K562 (cell line): ENCODE measurements around the gene CYP46A1. TPM values are rescaled to one million over a fixed set of nuclear protein-coding genes. Genes with fewer than 3 reads are reported as not detected.

Experiments used
- ATAC-seq: fragments of 200-7000 bp; cut with Tn5 transposase; 3 replicates; pipeline ENCODE4 v1.9.1; 2020; ENCODE audit warnings: moderate library complexity
- BruUV-seq: library from RNA; stranded (reverse); fragments of 400-500 nt; replicated peaks from 2 replicates; lab custom pipeline; 2021; lab: Mats Ljungman, UMichigan
- CTCF ChIA-PET: fragments of 300-600 bp; formaldehyde crosslinking; extraction: SDS; loops from one replicate; lab custom pipeline; 2021; ENCODE audit warnings: low intra/inter-chr PET ratio; lab: Yijun Ruan, JAX
- POLR2A ChIA-PET: fragments of 300-600, 350-650 bp; sonication (Branson Sonifier 250); formaldehyde crosslinking; extraction: SDS; loops from one replicate; lab custom pipeline; 2021; ENCODE audit warnings: antibody characterized with exemption, inconsistent platforms; lab: Yijun Ruan, JAX
- DNase-seq, 4 experiments: peaks; one replicate each; pipeline versions ENCODE4 v3.0.0 to v3.0.0-alpha.2; 2011 to 2018; ENCODE audit warnings: low spot score in 3 of 4, mixed read lengths in 3 of 4; ENCODE audit errors: extremely low read depth in 1 of 4
- FAIRE-seq: peaks from 2 replicates; lab custom pipeline; 2011; peaks lifted over from hg19 to GRCh38; lab: Jason Lieb, UNC
- H2AFZ ChIP-seq: 2 replicates; pipeline ENCODE4 v1.6.0; 2011; ENCODE audit warnings: low read depth, low read length, control low read depth, inconsistent platforms
- H3K27ac ChIP-seq: fragments of 200-600 bp; 3 replicates; pipeline ENCODE4 v1.8.0; 2011; ENCODE audit warnings: low read depth, mild to moderate bottlenecking, control low read depth, inconsistent platforms, low read length, moderate library complexity, mixed read lengths; ENCODE audit errors: extremely low read depth
- H3K27me3 ChIP-seq, 2 experiments: fragments of 300-600 bp in 1 of 2; 2 replicates in 1 of 2; 3 replicates in 1 of 2; pipeline versions ENCODE4 v1.6.0 to v1.8.0; 2011; ENCODE audit warnings: inconsistent platforms in 2 of 2, low read length in 2 of 2, mild to moderate bottlenecking in 1 of 2, mixed read lengths in 1 of 2, moderate library complexity in 1 of 2; ENCODE audit not compliant: control insufficient read depth in 2 of 2, insufficient read depth in 2 of 2
- H3K36me3 ChIP-seq: fragments of 300-600 bp; 3 replicates; pipeline ENCODE4 v1.8.0; 2011; ENCODE audit warnings: mild to moderate bottlenecking, low read length, inconsistent platforms; ENCODE audit not compliant: control insufficient read depth, insufficient read depth
- H3K4me1 ChIP-seq, 2 experiments: fragments of 200-600 bp in 1 of 2; replicated peaks in 1 of 2; 2 replicates in 1 of 2; 3 replicates in 1 of 2; pipeline versions ENCODE4 v1.5.1 to v1.8.0; 2011; ENCODE audit warnings: inconsistent platforms in 2 of 2, low read length in 2 of 2, mild to moderate bottlenecking in 1 of 2, mixed read lengths in 1 of 2, moderate library complexity in 1 of 2; ENCODE audit not compliant: control insufficient read depth in 2 of 2, insufficient read depth in 2 of 2
- H3K4me2 ChIP-seq: 2 replicates; pipeline ENCODE4 v1.6.1; 2011; ENCODE audit warnings: low read length, control low read depth, inconsistent platforms, mixed read lengths; ENCODE audit not compliant: insufficient read depth
- H3K4me3 ChIP-seq: fragments of 200-600 bp; sonication (generic), shearing (Covaris generic); 2 replicates; pipeline ENCODE4 v1.5.1; 2016; ENCODE audit warnings: control low read depth, inconsistent platforms
- H3K79me2 ChIP-seq: fragments of 200-600 bp; 3 replicates; pipeline ENCODE4 v1.8.0; 2011; ENCODE audit warnings: low read length, inconsistent platforms; ENCODE audit not compliant: control insufficient read depth, insufficient read depth
- H3K9ac ChIP-seq, 2 experiments: 2 replicates each; pipeline versions ENCODE4 v1.6.0 to v1.6.1; 2011; ENCODE audit warnings: low read depth in 2 of 2, low read length in 2 of 2, control low read depth in 1 of 2, inconsistent platforms in 1 of 2, mild to moderate bottlenecking in 1 of 2, mixed read lengths in 1 of 2; ENCODE audit not compliant: insufficient read depth in 1 of 2
- H3K9me1 ChIP-seq: one replicate; pipeline ENCODE4 v1.6.0; 2011; ENCODE audit warnings: inconsistent platforms, mild to moderate bottlenecking, low read length, moderate library complexity; ENCODE audit not compliant: control insufficient read depth, insufficient read depth
- H3K9me3 ChIP-seq: replicated peaks from 2 replicates; pipeline ENCODE4 v1.5.1; 2011; ENCODE audit warnings: low read depth, low read length, inconsistent platforms; ENCODE audit not compliant: control insufficient read depth, insufficient read depth
- H4K20me1 ChIP-seq: replicated peaks from 2 replicates; pipeline ENCODE4 v1.6.1; 2011; ENCODE audit warnings: low read length, inconsistent platforms, mixed read lengths; ENCODE audit not compliant: control insufficient read depth, insufficient read depth
- ARID3B ChIP-seq: fragments of 250-450 bp; sonication (Bioruptor Pico); IDR thresholded peaks from 2 replicates; pipeline ENCODE4 v1.4.0; 2020; ENCODE audit warnings: borderline replicate concordance
- FOXK1 ChIP-seq: sonication (generic); formaldehyde crosslinking; IDR thresholded peaks from 2 replicates; pipeline ENCODE4 v1.8.0; 2022; ENCODE audit warnings: missing genetic modification reagents, mild to moderate bottlenecking, borderline replicate concordance
- FOXO4 ChIP-seq: fragments of 450-650 bp; formaldehyde crosslinking; IDR thresholded peaks from 2 replicates; pipeline ENCODE4 v1.4.0; 2020; ENCODE audit warnings: mild to moderate bottlenecking, moderate library complexity
- MAZ ChIP-seq, 2 experiments: fragments of 450-650 bp in 1 of 2; sonication (generic) in 1 of 2; formaldehyde crosslinking; IDR thresholded peaks in 1 of 2; conservative IDR thresholded peaks in 1 of 2; 2 replicates each; pipeline versions ENCODE4 v1.4.0 to v1.5.0; 2020; ENCODE audit warnings: mild to moderate bottlenecking in 1 of 2, missing genetic modification reagents in 1 of 2
- PTBP1 ChIP-seq: fragments of 200-400 bp; formaldehyde crosslinking; IDR thresholded peaks from 2 replicates; pipeline ENCODE4 v1.6.1; 2017; ENCODE audit warnings: low read depth, low read length
- TRIM28 ChIP-seq: fragments of 450-650 bp; IDR thresholded peaks from 2 replicates; pipeline ENCODE4 v1.6.1; 2017
- ZBTB40 ChIP-seq, 2 experiments: fragments of 450-650 bp in 1 of 2; sonication (generic) in 1 of 2; formaldehyde crosslinking in 1 of 2; IDR thresholded peaks; 2 replicates each; pipeline versions ENCODE4 v1.7.1 to v1.9.0; 2016 to 2022; ENCODE audit warnings: inconsistent platforms in 1 of 2, mild to moderate bottlenecking in 1 of 2, missing genetic modification reagents in 1 of 2
- WGBS: fragments of 100-300 bp; shearing (Covaris generic); methylation state at CpG from one replicate; pipeline ENCODE4 v1.1.6; 2016; ENCODE audit warnings: low coverage, mixed read lengths; ENCODE audit not compliant: insufficient coverage; ENCODE audit errors: missing lambda C conversion rate; 5-methylcytosine and 5-hydroxymethylcytosine counted together
- in situ Hi-C: fragments of 300-500 bp; cut with MboI; formaldehyde crosslinking; loops from 4 replicates; pipeline ENCODE4 v1.15.0; 2018; ENCODE audit warnings: inconsistent platforms, mixed read lengths
- intact Hi-C: fragments of 100-400 bp; cut with micrococcal nuclease; formaldehyde crosslinking; loops from 2 replicates; pipeline ENCODE4 v1.14.2; 2022
- polyA plus RNA-seq, 8 experiments: library from polyadenylated mRNA; depleted of rRNA in 4 of 8; stranded (reverse) in 5 of 8; unstranded in 3 of 8; fragments of >200 nt; fragmentation: Nextera tagmentation in 2 of 8; fragmentation: Illumina TruSeq in 1 of 8; extraction: Ambion mirVana in 2 of 8; extraction: Trizol in 1 of 8; gene quantifications; 2 replicates each; pipeline versions ENCODE4 v1.2.1 to v1.2.3, GENCODE V29; 2011 to 2014; ENCODE audit warnings: inconsistent platforms in 1 of 8, missing spikeins in 1 of 8
- total RNA-seq, 7 experiments: library from RNA; depleted of rRNA in 6 of 7; stranded (reverse); fragments of >200 nt in 6 of 7; fragmentation: Illumina TruSeq in 2 of 7; extraction: Trizol in 2 of 7; gene quantifications; 2 replicates each; pipeline versions ENCODE4 v1.2.1 to v1.2.3, GENCODE V29; 2011 to 2021; ENCODE audit warnings: low replicate concordance in 1 of 7

The CYP46A1 gene
- total and polyA plus RNA-seq, 9 of the 15 experiments (the other 6 are each of a cell fraction or from before 2014, with no cell fraction given) = not detected

GRCh38 chr14:99751539-99752485 lies 67.7 kb downstream of the CYP46A1 start:
- no peak overlapping the region for H3K4me2 ChIP-seq
- H3K4me3 ChIP-seq = no peak overlapping the region
- no peak overlapping the region for H3K27ac ChIP-seq
- no TSS peak for BruUV-seq
- in situ Hi-C loops = no loop called here
- peaks cover 3 to 70% of the 10 kb centered on the region in 2 experiments; a peak in 4 of 5 replicates for H3K27me3 ChIP-seq
- intact Hi-C loops = no loop called here
- H3K79me2 ChIP-seq = no peaks in the 10 kb centered on the region
- no peaks in the 10 kb centered on the region for H3K36me3 ChIP-seq
- no peaks in the 10 kb centered on the region; the same call in 1 of the 2 replicates for H4K20me1 ChIP-seq
- no peaks in the 10 kb centered on the region for H3K9me1 ChIP-seq
- no peak for ATAC-seq
- no peak overlapping the region for H3K9ac ChIP-seq
- peaks cover 0 to 7% of the 10 kb centered on the region in 2 experiments; a peak in 2 of 5 replicates for H3K4me1 ChIP-seq
- 5% methylated on average over 22 of the region's 25 CpGs for WGBS
- ChIA-PET POLR2A (interaction anchor here (0.5 to 1.1 kb wide), 4 partner anchors 13 to 153 kb away, joined by 3 to 4 read pairs (median 3); no protein-coding TSS in a partner anchor), CTCF (no interaction called here)
- H2AFZ ChIP-seq = no peak overlapping the region
- DNase-seq = no peak
- no peaks in the 10 kb centered on the region for H3K9me3 ChIP-seq
- FAIRE-seq = no peak
- TF ChIP-seq FOXO4 (CRISPR knock-in tag) (no peak), FOXK1 (CRISPR knock-in tag) (no peak), MAZ (CRISPR knock-in tag; conservative IDR thresholded peaks at IDR 0.05 in 1 of 2, IDR thresholded peaks at IDR 0.05 in 1 of 2) (no peak), ZBTB40 (IDR thresholded peaks at IDR 0.05) (no peak), ZBTB40 (CRISPR knock-in tag; IDR thresholded peaks at IDR 0.05) (no peak), TRIM28 (no peak), ARID3B (CRISPR knock-in tag) (no peak), PTBP1 (no peak)
